GM23338 (cell line): ENCODE measurements around the gene DLG2. TPM values are rescaled to one million over a fixed set of nuclear protein-coding genes. Genes with fewer than 3 reads are reported as not detected.

Source experiments
- ATAC-seq: fragments of 200-7000 bp; cut with Tn5 transposase; 3 replicates; pipeline ENCODE4 v1.9.1; 2020
- DNase-seq: peaks from one replicate; pipeline ENCODE4 v3.0.0-alpha.2; 2015; ENCODE audit warnings: low spot score
- H2AFZ ChIP-seq: fragments of 200-600 bp; sonication (generic); 2 replicates; pipeline ENCODE4 v1.8.0; 2016; ENCODE audit warnings: antibody characterized with exemption, mild to moderate bottlenecking, moderate library complexity
- H3F3A ChIP-seq: fragments of 200-600 bp; sonication (generic); replicated peaks from 2 replicates; pipeline ENCODE4 v1.8.0; 2017; ENCODE audit warnings: antibody characterized with exemption, mixed run types, low read depth
- H3K27ac ChIP-seq: fragments of 200-600 bp; sonication (generic); 2 replicates; pipeline ENCODE4 v1.6.1; 2016; ENCODE audit warnings: low read depth
- H3K27me3 ChIP-seq: fragments of 200-600 bp; sonication (generic); 2 replicates; pipeline ENCODE4 v1.8.0; 2016; ENCODE audit warnings: mild to moderate bottlenecking, mixed run types, moderate library complexity; ENCODE audit not compliant: insufficient read depth
- H3K36me3 ChIP-seq: fragments of 200-600 bp; sonication (generic); 2 replicates; pipeline ENCODE4 v1.8.0; 2016; ENCODE audit warnings: mild to moderate bottlenecking; ENCODE audit not compliant: insufficient read depth
- H3K4me1 ChIP-seq: fragments of 200-600 bp; sonication (generic); 2 replicates; pipeline ENCODE4 v1.8.0; 2016; ENCODE audit warnings: mild to moderate bottlenecking, moderate library complexity; ENCODE audit not compliant: insufficient read depth
- H3K4me2 ChIP-seq: fragments of 200-600 bp; sonication (generic); 2 replicates; pipeline ENCODE4 v1.7.1; 2017; ENCODE audit warnings: mixed run types
- H3K4me3 ChIP-seq: fragments of 200-600 bp; sonication (generic); 2 replicates; pipeline ENCODE4 v1.6.1; 2016; ENCODE audit warnings: mixed run types
- H3K79me2 ChIP-seq: fragments of 200-600 bp; sonication (generic); replicated peaks from 2 replicates; pipeline ENCODE4 v1.8.0; 2017; ENCODE audit warnings: mild to moderate bottlenecking; ENCODE audit not compliant: insufficient read depth
- H3K9me2 ChIP-seq: fragments of 200-600 bp; sonication (generic); 2 replicates; pipeline ENCODE4 v1.8.0; 2017; ENCODE audit not compliant: insufficient read depth
- H4K20me1 ChIP-seq: fragments of 200-600 bp; sonication (generic); replicated peaks from 2 replicates; pipeline ENCODE4 v1.8.0; 2017; ENCODE audit warnings: mild to moderate bottlenecking; ENCODE audit not compliant: insufficient read depth
- H3K27ac Mint-ChIP-seq: 2 replicates; pipeline ENCODE4 v1.8.0; 2020; ENCODE audit warnings: inconsistent platforms, mild to moderate bottlenecking, moderate library complexity, mixed read lengths
- H3K27me3 Mint-ChIP-seq: 3 replicates; pipeline ENCODE4 v1.8.0; 2022; ENCODE audit warnings: low read depth, mild to moderate bottlenecking, moderate library complexity, mixed read lengths, inconsistent platforms; ENCODE audit not compliant: insufficient read depth, poor library complexity
- H3K36me3 Mint-ChIP-seq: 3 replicates; pipeline ENCODE4 v1.8.0; 2021; ENCODE audit warnings: low read depth, mild to moderate bottlenecking, inconsistent platforms, moderate library complexity, mixed read lengths
- H3K4me1 Mint-ChIP-seq: 3 replicates; pipeline ENCODE4 v1.8.0; 2020; ENCODE audit warnings: mild to moderate bottlenecking, inconsistent platforms, mixed read lengths
- H3K4me3 Mint-ChIP-seq: 3 replicates; pipeline ENCODE4 v1.8.0; 2021; ENCODE audit warnings: moderate library complexity, mild to moderate bottlenecking, inconsistent platforms, mixed read lengths
- H3K9me3 Mint-ChIP-seq: 3 replicates; pipeline ENCODE4 v1.8.0; 2020; ENCODE audit warnings: moderate library complexity, mild to moderate bottlenecking, inconsistent platforms, mixed read lengths
- CREB1 ChIP-seq: fragments of 250-450 bp; sonication (Bioruptor Pico); IDR thresholded peaks from 2 replicates; pipeline ENCODE4 v1.5.0; 2020; ENCODE audit warnings: low read depth, mild to moderate bottlenecking, moderate library complexity
- EZH2 ChIP-seq: fragments of 200-600 bp; sonication (generic); IDR thresholded peaks from one replicate; pipeline ENCODE4 v1.8.0; 2017; ENCODE audit warnings: antibody characterized with exemption, mild to moderate bottlenecking, low read depth; ENCODE audit not compliant: unreplicated experiment
- EZH2phosphoT487 ChIP-seq: fragments of 200-600 bp; sonication (generic); IDR thresholded peaks from one replicate; pipeline ENCODE4 v1.8.1; 2018; ENCODE audit warnings: antibody characterized with exemption; ENCODE audit not compliant: unreplicated experiment
- JUNB ChIP-seq: IDR thresholded peaks from one replicate; pipeline ENCODE4 v1.6.1; 2016; ENCODE audit warnings: antibody characterized with exemption; ENCODE audit not compliant: unreplicated experiment
- NANOG ChIP-seq: IDR thresholded peaks from 2 replicates; pipeline ENCODE4 v1.6.1; 2016; ENCODE audit warnings: antibody characterized with exemption, borderline replicate concordance
- POLR2AphosphoS5 ChIP-seq: IDR thresholded peaks from 2 replicates; pipeline ENCODE4 v1.6.1; 2016; ENCODE audit warnings: antibody characterized with exemption, low read depth
- STAT1 ChIP-seq: IDR thresholded peaks from one replicate; pipeline ENCODE4 v1.6.1; 2016; ENCODE audit warnings: antibody characterized with exemption; ENCODE audit not compliant: unreplicated experiment
- ZNF114 ChIP-seq: fragments of 250-450 bp; sonication (Bioruptor Pico); IDR thresholded peaks from 2 replicates; pipeline ENCODE4 v1.5.0; 2020; ENCODE audit warnings: mild to moderate bottlenecking, moderate library complexity
- ZNF331 ChIP-seq: fragments of 250-450 bp; sonication (Bioruptor Pico); IDR thresholded peaks from 2 replicates; pipeline ENCODE4 v1.5.0; 2020; ENCODE audit warnings: low read depth, mild to moderate bottlenecking, moderate library complexity
- polyA plus RNA-seq: library from polyadenylated mRNA; unstranded; fragments of >200 nt; fragmentation: Nextera tagmentation; extraction: Ambion mirVana; gene quantifications from 2 replicates; pipeline ENCODE4 v1.2.1, GENCODE V29; 2016
- total RNA-seq: library from RNA; depleted of rRNA; stranded (reverse); fragments of >200 nt; shearing (Covaris generic); gene quantifications from 2 replicates; pipeline ENCODE4 v1.2.3, GENCODE V29; 2014
- TF ChIP-seq, protein P1 (sequence below): IDR thresholded peaks from 2 replicates; pipeline ENCODE4 v1.6.1; 2016; ENCODE audit warnings: antibody characterized with exemption
- TF ChIP-seq, protein P2 (sequence below), 2 experiments: fragments of 200-600 bp in 1 of 2; sonication (generic) in 1 of 2; conservative IDR thresholded peaks; 2 replicates each; pipeline versions ENCODE4 v1.5.1 to v1.6.1; 2016 to 2017; ENCODE audit warnings: antibody characterized with exemption in 2 of 2, low read depth in 2 of 2, mild to moderate bottlenecking in 2 of 2, moderate library complexity in 1 of 2
- TF ChIP-seq, protein P3 (sequence below): IDR thresholded peaks from one replicate; pipeline ENCODE4 v1.6.1; 2018; ENCODE audit warnings: antibody characterized with exemption; ENCODE audit not compliant: unreplicated experiment
- TF ChIP-seq, protein P4 (sequence below): fragments of 250-450 bp; sonication (Bioruptor Pico); IDR thresholded peaks from 2 replicates; pipeline ENCODE4 v1.5.0; 2020; ENCODE audit warnings: mild to moderate bottlenecking, moderate library complexity

DLG2 gene
- total and polyA plus RNA-seq, 2 experiments from 2014 or later = 19.8 to 21.5 TPM

DNA sequence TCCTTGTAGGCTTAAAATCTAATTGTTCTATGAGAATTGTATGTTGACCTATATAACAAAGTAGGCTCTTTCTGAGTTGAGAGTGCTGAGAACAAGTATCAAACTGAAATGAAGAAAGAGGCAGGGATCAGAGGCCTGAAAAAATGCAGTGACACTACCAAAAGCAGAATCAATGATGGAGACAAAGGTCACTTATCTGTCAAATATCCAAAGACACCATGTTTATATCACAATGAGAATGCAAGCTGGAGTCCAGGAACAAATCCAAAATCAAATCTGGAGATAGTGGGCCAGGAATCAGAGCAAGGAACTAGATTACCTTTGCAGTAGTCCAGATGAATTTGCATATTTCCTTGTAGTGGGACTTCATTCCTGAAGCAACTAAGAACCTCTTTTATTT is 377.7 kb downstream of the DLG2 start:
- Histone ChIP-seq H3K4me2 (no peak overlapping the region), H3K9me2 (no peaks in the 10 kb centered on the region), H3K27me3 (no peaks in the 10 kb centered on the region), H3F3A (no peaks in the 10 kb centered on the region), H3K36me3 (no peaks in the 10 kb centered on the region), H4K20me1 (no peaks in the 10 kb centered on the region), H3K4me1 (no peaks in the 10 kb centered on the region), H2AFZ (no peak overlapping the region), H3K79me2 (no peaks in the 10 kb centered on the region), H3K27ac (no peak overlapping the region), H3K4me3 (no peak overlapping the region)
- no peak for DNase-seq
- no peaks in the 10 kb centered on the region for H3K4me1 Mint-ChIP-seq
- peaks cover 14% of the 10 kb centered on the region for H3K9me3 Mint-ChIP-seq
- no peak for ATAC-seq
- H3K27ac Mint-ChIP-seq = no peak overlapping the region
- H3K36me3 Mint-ChIP-seq = peaks cover 14% of the 10 kb centered on the region; the same call in 2 of the 3 replicates
- TF ChIP-seq, protein P1, sequence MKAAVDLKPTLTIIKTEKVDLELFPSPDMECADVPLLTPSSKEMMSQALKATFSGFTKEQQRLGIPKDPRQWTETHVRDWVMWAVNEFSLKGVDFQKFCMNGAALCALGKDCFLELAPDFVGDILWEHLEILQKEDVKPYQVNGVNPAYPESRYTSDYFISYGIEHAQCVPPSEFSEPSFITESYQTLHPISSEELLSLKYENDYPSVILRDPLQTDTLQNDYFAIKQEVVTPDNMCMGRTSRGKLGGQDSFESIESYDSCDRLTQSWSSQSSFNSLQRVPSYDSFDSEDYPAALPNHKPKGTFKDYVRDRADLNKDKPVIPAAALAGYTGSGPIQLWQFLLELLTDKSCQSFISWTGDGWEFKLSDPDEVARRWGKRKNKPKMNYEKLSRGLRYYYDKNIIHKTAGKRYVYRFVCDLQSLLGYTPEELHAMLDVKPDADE = no peak
- no peak for TF ChIP-seq CREB1 (CRISPR knock-in tag)
- TF ChIP-seq ZNF114 = no peak
- TF ChIP-seq EZH2phosphoT487 = no peak
- TF ChIP-seq POLR2AphosphoS5 = no peak
- TF ChIP-seq STAT1 = no peak
- TF ChIP-seq, protein P2, sequence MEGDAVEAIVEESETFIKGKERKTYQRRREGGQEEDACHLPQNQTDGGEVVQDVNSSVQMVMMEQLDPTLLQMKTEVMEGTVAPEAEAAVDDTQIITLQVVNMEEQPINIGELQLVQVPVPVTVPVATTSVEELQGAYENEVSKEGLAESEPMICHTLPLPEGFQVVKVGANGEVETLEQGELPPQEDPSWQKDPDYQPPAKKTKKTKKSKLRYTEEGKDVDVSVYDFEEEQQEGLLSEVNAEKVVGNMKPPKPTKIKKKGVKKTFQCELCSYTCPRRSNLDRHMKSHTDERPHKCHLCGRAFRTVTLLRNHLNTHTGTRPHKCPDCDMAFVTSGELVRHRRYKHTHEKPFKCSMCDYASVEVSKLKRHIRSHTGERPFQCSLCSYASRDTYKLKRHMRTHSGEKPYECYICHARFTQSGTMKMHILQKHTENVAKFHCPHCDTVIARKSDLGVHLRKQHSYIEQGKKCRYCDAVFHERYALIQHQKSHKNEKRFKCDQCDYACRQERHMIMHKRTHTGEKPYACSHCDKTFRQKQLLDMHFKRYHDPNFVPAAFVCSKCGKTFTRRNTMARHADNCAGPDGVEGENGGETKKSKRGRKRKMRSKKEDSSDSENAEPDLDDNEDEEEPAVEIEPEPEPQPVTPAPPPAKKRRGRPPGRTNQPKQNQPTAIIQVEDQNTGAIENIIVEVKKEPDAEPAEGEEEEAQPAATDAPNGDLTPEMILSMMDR (conservative IDR thresholded peaks at IDR 0.05; ENCODE audit: low read depth in 2 of 2) = no peak
- no peak for TF ChIP-seq EZH2
- no peak for TF ChIP-seq NANOG
- no peak for TF ChIP-seq JUNB
- TF ChIP-seq, protein P3, sequence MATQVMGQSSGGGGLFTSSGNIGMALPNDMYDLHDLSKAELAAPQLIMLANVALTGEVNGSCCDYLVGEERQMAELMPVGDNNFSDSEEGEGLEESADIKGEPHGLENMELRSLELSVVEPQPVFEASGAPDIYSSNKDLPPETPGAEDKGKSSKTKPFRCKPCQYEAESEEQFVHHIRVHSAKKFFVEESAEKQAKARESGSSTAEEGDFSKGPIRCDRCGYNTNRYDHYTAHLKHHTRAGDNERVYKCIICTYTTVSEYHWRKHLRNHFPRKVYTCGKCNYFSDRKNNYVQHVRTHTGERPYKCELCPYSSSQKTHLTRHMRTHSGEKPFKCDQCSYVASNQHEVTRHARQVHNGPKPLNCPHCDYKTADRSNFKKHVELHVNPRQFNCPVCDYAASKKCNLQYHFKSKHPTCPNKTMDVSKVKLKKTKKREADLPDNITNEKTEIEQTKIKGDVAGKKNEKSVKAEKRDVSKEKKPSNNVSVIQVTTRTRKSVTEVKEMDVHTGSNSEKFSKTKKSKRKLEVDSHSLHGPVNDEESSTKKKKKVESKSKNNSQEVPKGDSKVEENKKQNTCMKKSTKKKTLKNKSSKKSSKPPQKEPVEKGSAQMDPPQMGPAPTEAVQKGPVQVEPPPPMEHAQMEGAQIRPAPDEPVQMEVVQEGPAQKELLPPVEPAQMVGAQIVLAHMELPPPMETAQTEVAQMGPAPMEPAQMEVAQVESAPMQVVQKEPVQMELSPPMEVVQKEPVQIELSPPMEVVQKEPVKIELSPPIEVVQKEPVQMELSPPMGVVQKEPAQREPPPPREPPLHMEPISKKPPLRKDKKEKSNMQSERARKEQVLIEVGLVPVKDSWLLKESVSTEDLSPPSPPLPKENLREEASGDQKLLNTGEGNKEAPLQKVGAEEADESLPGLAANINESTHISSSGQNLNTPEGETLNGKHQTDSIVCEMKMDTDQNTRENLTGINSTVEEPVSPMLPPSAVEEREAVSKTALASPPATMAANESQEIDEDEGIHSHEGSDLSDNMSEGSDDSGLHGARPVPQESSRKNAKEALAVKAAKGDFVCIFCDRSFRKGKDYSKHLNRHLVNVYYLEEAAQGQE = no peak
- TF ChIP-seq ZNF331 = no peak
- TF ChIP-seq, protein P4, sequence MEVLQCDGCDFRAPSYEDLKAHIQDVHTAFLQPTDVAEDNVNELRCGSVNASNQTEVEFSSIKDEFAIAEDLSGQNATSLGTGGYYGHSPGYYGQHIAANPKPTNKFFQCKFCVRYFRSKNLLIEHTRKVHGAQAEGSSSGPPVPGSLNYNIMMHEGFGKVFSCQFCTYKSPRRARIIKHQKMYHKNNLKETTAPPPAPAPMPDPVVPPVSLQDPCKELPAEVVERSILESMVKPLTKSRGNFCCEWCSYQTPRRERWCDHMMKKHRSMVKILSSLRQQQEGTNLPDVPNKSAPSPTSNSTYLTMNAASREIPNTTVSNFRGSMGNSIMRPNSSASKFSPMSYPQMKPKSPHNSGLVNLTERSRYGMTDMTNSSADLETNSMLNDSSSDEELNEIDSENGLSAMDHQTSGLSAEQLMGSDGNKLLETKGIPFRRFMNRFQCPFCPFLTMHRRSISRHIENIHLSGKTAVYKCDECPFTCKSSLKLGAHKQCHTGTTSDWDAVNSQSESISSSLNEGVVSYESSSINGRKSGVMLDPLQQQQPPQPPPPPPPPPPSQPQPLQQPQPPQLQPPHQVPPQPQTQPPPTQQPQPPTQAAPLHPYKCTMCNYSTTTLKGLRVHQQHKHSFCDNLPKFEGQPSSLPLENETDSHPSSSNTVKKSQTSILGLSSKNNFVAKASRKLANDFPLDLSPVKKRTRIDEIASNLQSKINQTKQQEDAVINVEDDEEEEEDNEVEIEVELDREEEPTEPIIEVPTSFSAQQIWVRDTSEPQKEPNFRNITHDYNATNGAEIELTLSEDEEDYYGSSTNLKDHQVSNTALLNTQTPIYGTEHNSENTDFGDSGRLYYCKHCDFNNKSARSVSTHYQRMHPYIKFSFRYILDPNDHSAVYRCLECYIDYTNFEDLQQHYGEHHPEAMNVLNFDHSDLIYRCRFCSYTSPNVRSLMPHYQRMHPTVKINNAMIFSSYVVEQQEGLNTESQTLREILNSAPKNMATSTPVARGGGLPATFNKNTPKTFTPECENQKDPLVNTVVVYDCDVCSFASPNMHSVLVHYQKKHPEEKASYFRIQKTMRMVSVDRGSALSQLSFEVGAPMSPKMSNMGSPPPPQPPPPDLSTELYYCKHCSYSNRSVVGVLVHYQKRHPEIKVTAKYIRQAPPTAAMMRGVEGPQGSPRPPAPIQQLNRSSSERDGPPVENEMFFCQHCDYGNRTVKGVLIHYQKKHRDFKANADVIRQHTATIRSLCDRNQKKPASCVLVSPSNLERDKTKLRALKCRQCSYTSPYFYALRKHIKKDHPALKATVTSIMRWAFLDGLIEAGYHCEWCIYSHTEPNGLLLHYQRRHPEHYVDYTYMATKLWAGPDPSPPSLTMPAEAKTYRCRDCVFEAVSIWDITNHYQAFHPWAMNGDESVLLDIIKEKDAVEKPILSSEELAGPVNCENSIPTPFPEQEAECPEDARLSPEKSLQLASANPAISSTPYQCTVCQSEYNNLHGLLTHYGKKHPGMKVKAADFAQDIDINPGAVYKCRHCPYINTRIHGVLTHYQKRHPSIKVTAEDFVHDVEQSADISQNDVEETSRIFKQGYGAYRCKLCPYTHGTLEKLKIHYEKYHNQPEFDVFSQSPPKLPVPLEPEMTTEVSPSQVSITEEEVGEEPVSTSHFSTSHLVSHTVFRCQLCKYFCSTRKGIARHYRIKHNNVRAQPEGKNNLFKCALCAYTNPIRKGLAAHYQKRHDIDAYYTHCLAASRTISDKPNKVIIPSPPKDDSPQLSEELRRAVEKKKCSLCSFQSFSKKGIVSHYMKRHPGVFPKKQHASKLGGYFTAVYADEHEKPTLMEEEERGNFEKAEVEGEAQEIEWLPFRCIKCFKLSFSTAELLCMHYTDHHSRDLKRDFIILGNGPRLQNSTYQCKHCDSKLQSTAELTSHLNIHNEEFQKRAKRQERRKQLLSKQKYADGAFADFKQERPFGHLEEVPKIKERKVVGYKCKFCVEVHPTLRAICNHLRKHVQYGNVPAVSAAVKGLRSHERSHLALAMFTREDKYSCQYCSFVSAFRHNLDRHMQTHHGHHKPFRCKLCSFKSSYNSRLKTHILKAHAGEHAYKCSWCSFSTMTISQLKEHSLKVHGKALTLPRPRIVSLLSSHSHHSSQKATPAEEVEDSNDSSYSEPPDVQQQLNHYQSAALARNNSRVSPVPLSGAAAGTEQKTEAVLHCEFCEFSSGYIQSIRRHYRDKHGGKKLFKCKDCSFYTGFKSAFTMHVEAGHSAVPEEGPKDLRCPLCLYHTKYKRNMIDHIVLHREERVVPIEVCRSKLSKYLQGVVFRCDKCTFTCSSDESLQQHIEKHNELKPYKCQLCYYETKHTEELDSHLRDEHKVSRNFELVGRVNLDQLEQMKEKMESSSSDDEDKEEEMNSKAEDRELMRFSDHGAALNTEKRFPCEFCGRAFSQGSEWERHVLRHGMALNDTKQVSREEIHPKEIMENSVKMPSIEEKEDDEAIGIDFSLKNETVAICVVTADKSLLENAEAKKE = no peak
- no peaks in the 10 kb centered on the region for H3K27me3 Mint-ChIP-seq
- no peak overlapping the region for H3K4me3 Mint-ChIP-seq
